ENCODE measurements around the gene TMEM203. TPM values are rescaled to one million over a fixed set of nuclear protein-coding genes. Genes with fewer than 3 reads are reported as not detected.

TMEM203 gene
- total and polyA plus RNA-seq, 2 of the 4 experiments (the other 2 are of a cell fraction) = 18.8 to 40.6 TPM

DNA sequence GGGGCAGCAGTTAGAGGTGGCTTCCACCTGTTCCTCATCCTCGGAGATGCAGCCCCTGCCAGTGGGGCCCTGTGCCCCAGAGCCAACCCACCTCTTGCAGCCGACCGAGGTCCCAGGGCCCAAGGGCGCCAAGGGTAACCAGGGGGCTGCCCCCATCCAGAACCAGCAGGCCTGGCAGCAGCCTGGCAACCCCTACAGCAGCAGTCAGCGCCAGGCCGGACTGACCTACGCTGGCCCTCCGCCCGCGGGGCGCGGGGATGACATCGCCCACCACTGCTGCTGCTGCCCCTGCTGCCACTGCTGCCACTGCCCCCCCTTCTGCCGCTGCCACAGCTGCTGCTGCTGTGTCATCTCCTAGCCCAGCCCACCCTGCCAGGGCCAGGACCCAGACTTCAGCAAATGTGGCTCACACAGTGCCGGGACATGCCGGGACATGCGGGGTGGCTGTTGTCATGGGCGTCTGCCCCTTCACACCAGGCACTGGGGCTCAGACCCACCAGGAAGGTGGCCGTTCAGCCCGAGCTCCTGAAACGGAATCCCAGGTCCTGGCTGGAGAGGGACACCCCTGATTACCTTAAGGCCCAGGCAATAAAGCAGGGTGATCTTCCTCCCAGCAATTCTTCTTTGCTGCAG is 20.4 kb upstream of the TMEM203 start:
- H2AK9ac ChIP-seq (replicated peaks; ENCODE audit: low read depth, low read length, poor library complexity) = peak overlapping the region; percentile 31
- no peak overlapping the region for H4K8ac ChIP-seq (ENCODE audit: low read depth in 2 of 2, low read length in 2 of 2)
- H3K14ac ChIP-seq (replicated peaks; ENCODE audit: low read depth, low read length) = no peak overlapping the region
- H3K79me1 ChIP-seq (ENCODE audit: low read depth in 1 of 2, low read length in 2 of 2) = no peaks in the 10 kb centered on the region
- DNase-seq (no peak), ATAC-seq (ENCODE audit: low read depth) (no peak)
- no peak overlapping the region for H2BK5ac ChIP-seq (ENCODE audit: low read depth, low read length, poor library complexity, severe bottlenecking)
- in situ Hi-C loops (cut with MboI; ENCODE audit: low sequenced_read_pairs) (loop anchor here (5.0 kb wide), 1 partner anchor 104 kb away; no protein-coding TSS in a partner anchor), intact Hi-C loops (cut with micrococcal nuclease) (loop anchor here (2.0 kb wide), 1 partner anchor 179 kb away; the partner anchor contains the start of gene NPDC1), dilution Hi-C loops (cut with HindIII; ENCODE audit: low sequenced_read_pairs, unreplicated experiment) (no loop called here)
- no peaks in the 10 kb centered on the region for H4K20me1 ChIP-seq (ENCODE audit: insufficient read depth, low read length)
- H3K27me3 ChIP-seq (ENCODE audit: control insufficient read depth, insufficient read depth, low read length) = no peaks in the 10 kb centered on the region; the same call in 1 of the 2 replicates
- H2BK120ac ChIP-seq (ENCODE audit: low read depth, low read length) = no peak overlapping the region
- H4K91ac ChIP-seq (ENCODE audit: insufficient read depth, low read depth, low read length) = no peak overlapping the region
- no peak overlapping the region for H3K56ac ChIP-seq (ENCODE audit: extremely low read depth, insufficient read depth, low read length)
- ChIA-PET CTCF (no interaction called here), POLR2A (ENCODE audit: unreplicated experiment) (no interaction called here)
- H3K27ac ChIP-seq (ENCODE audit: insufficient read depth, low read length) = no peak overlapping the region
- H3K9ac ChIP-seq (ENCODE audit: low read depth, low read length) = no peak overlapping the region
- no peak overlapping the region for H3K4me3 ChIP-seq (ENCODE audit: insufficient read depth, low read depth, low read length)
- H3K18ac ChIP-seq (ENCODE audit: low read depth, low read length) = no peak overlapping the region
- H3K4me1 ChIP-seq (ENCODE audit: control insufficient read depth, insufficient read depth, low read length) = peaks cover 13% of the 10 kb centered on the region
- H3K9me1 ChIP-seq (ENCODE audit: insufficient read depth, low read length) = no peaks in the 10 kb centered on the region
- no peak overlapping the region for H2AK5ac ChIP-seq (ENCODE audit: low read depth, low read length)
- no peak overlapping the region for H2BK20ac ChIP-seq (ENCODE audit: low read depth, low read length)
- H3K4ac ChIP-seq (ENCODE audit: low read depth, low read length) = no peak overlapping the region
- no peak overlapping the region for H3K4me2 ChIP-seq (ENCODE audit: low read depth, low read length)
- H2BK15ac ChIP-seq (ENCODE audit: low read depth, low read length) = no peak overlapping the region
- H3K9me3 ChIP-seq (ENCODE audit: control insufficient read depth, insufficient read depth, low read length) = no peaks in the 10 kb centered on the region
- no TSS peak for BruUV-seq (replicated peaks)
- H2AFZ ChIP-seq (replicated peaks; ENCODE audit: low read length, poor library complexity) = no peak overlapping the region
- no peak overlapping the region for H4K5ac ChIP-seq (ENCODE audit: low read depth, low read length)
- no peaks in the 10 kb centered on the region for H3K36me3 ChIP-seq (ENCODE audit: control insufficient read depth, insufficient read depth, low read length)
- 87% methylated on average over 10 of the region's 21 CpGs; no CpG with 5 or more reads in 1 of the 2 experiments for WGBS, 2 experiments (ENCODE audit: extremely low coverage in 2 of 2, insufficient read length in 1 of 2)
- TF ChIP-seq, protein P1, sequence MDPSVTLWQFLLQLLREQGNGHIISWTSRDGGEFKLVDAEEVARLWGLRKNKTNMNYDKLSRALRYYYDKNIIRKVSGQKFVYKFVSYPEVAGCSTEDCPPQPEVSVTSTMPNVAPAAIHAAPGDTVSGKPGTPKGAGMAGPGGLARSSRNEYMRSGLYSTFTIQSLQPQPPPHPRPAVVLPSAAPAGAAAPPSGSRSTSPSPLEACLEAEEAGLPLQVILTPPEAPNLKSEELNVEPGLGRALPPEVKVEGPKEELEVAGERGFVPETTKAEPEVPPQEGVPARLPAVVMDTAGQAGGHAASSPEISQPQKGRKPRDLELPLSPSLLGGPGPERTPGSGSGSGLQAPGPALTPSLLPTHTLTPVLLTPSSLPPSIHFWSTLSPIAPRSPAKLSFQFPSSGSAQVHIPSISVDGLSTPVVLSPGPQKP (IDR thresholded peaks at IDR 0.05; ENCODE audit: borderline replicate concordance, low read depth, low read length) = no peak
- TF ChIP-seq RAD21 (IDR thresholded peaks at IDR 0.05; ENCODE audit: low read length) (no peak), CHD1 (IDR thresholded peaks at IDR 0.05; ENCODE audit: low read depth, low read length) (no peak), MAFK (IDR thresholded peaks at IDR 0.05; ENCODE audit: low read depth, low read length) (no peak), SMC3 (IDR thresholded peaks at IDR 0.05; ENCODE audit: low read depth, low read length) (no peak), MAZ (IDR thresholded peaks at IDR 0.05; ENCODE audit: borderline replicate concordance, low read depth, low read length) (no peak), RFX5 (IDR thresholded peaks at IDR 0.05; ENCODE audit: low read depth, low read length) (no peak), FOS (IDR thresholded peaks at IDR 0.05; ENCODE audit: low read depth, low read length) (no peak), BHLHE40 (IDR thresholded peaks at IDR 0.05; ENCODE audit: low read depth, low read length) (no peak), CEBPB (IDR thresholded peaks at IDR 0.05; ENCODE audit: low read depth, low read length) (no peak), RCOR1 (IDR thresholded peaks at IDR 0.05; ENCODE audit: insufficient replicate concordance, low read length) (no peak), POLR2A (IDR thresholded peaks at IDR 0.05; ENCODE audit: low read depth, low read length) (no peak), NFE2L2 (IDR thresholded peaks at IDR 0.05; ENCODE audit: low read depth, low read length) (no peak)
- TF ChIP-seq, protein P2, sequence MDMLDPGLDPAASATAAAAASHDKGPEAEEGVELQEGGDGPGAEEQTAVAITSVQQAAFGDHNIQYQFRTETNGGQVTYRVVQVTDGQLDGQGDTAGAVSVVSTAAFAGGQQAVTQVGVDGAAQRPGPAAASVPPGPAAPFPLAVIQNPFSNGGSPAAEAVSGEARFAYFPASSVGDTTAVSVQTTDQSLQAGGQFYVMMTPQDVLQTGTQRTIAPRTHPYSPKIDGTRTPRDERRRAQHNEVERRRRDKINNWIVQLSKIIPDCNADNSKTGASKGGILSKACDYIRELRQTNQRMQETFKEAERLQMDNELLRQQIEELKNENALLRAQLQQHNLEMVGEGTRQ (IDR thresholded peaks at IDR 0.05; ENCODE audit: low read depth, low read length) = no peak
- TF ChIP-seq, protein P3, sequence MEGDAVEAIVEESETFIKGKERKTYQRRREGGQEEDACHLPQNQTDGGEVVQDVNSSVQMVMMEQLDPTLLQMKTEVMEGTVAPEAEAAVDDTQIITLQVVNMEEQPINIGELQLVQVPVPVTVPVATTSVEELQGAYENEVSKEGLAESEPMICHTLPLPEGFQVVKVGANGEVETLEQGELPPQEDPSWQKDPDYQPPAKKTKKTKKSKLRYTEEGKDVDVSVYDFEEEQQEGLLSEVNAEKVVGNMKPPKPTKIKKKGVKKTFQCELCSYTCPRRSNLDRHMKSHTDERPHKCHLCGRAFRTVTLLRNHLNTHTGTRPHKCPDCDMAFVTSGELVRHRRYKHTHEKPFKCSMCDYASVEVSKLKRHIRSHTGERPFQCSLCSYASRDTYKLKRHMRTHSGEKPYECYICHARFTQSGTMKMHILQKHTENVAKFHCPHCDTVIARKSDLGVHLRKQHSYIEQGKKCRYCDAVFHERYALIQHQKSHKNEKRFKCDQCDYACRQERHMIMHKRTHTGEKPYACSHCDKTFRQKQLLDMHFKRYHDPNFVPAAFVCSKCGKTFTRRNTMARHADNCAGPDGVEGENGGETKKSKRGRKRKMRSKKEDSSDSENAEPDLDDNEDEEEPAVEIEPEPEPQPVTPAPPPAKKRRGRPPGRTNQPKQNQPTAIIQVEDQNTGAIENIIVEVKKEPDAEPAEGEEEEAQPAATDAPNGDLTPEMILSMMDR (conservative IDR thresholded peaks at IDR 0.05; ENCODE audit: low read depth, low read length) = no peak
- H3K23ac ChIP-seq (ENCODE audit: low read depth, low read length) = no peak overlapping the region

All from IMR-90 (cell line).